CD14-positive monocyte (primary cell): Measurements from ENCODE around the gene TSPAN8. TPM values are rescaled to one million over a fixed set of nuclear protein-coding genes. Genes with fewer than 3 reads are reported as not detected.

Experiments
- DNase-seq, 3 donors: peaks; one replicate each; pipeline ENCODE4 v3.0.0-alpha.2; 2011 to 2022
- H2AFZ ChIP-seq: 2 replicates; pipeline ENCODE4 v1.6.0; 2012; ENCODE audit warnings: mild to moderate bottlenecking, low read depth, low read length, inconsistent platforms; ENCODE audit not compliant: insufficient read depth, poor library complexity, severe bottlenecking
- H3K27ac ChIP-seq, 2 donors: 1 replicate in 1 of 2; 2 replicates in 1 of 2; pipeline ENCODE4 v1.5.1; 2012 to 2013; ENCODE audit warnings: low read length in 2 of 2, control low read depth in 1 of 2, inconsistent platforms in 1 of 2, low read depth in 1 of 2, mild to moderate bottlenecking in 1 of 2
- H3K27me3 ChIP-seq, 2 donors: one replicate each; pipeline versions ENCODE4 v1.6.0 to v1.6.1; 2011 to 2013; ENCODE audit warnings: low read length in 2 of 2; ENCODE audit not compliant: control insufficient read depth in 2 of 2, insufficient read depth in 2 of 2
- H3K36me3 ChIP-seq, 2 donors: replicated peaks in 1 of 2; 1 replicate in 1 of 2; 2 replicates in 1 of 2; pipeline versions ENCODE4 v1.5.1 to v1.6.1; 2012 to 2013; ENCODE audit warnings: low read length in 2 of 2, control low read depth in 1 of 2, inconsistent platforms in 1 of 2, mild to moderate bottlenecking in 1 of 2; ENCODE audit not compliant: insufficient read depth in 2 of 2, control insufficient read depth in 1 of 2
- H3K4me1 ChIP-seq, 2 donors: 1 replicate in 1 of 2; 2 replicates in 1 of 2; pipeline versions ENCODE4 v1.5.1 to v1.6.1; 2012 to 2013; ENCODE audit warnings: low read length in 2 of 2, control low read depth in 1 of 2, inconsistent platforms in 1 of 2, mild to moderate bottlenecking in 1 of 2, moderate library complexity in 1 of 2; ENCODE audit not compliant: insufficient read depth in 2 of 2, control insufficient read depth in 1 of 2
- H3K4me2 ChIP-seq: replicated peaks from 2 replicates; pipeline ENCODE3; 2012; ENCODE audit warnings: low read length, moderate library complexity, mild to moderate bottlenecking; ENCODE audit not compliant: poor library complexity, severe bottlenecking; ENCODE audit errors: extremely low read depth
- H3K4me3 ChIP-seq, 3 experiments: fragments of 200-600 bp in 1 of 3; sonication (generic) in 1 of 3; replicated peaks in 1 of 3; 1 replicate in 2 of 3; 2 replicates in 1 of 3; pipeline ENCODE4 v1.5.1; 2011 to 2013; ENCODE audit warnings: low read length in 3 of 3, mild to moderate bottlenecking in 3 of 3, control low read depth in 2 of 3, low read depth in 2 of 3, inconsistent platforms in 1 of 3, moderate library complexity in 1 of 3
- H3K79me2 ChIP-seq: 2 replicates; pipeline ENCODE4 v1.6.0; 2012; ENCODE audit warnings: mild to moderate bottlenecking, control low read depth, inconsistent platforms, low read length, moderate library complexity; ENCODE audit not compliant: insufficient read depth
- H3K9ac ChIP-seq: 2 replicates; pipeline ENCODE4 v1.6.0; 2017; ENCODE audit warnings: low read length, mild to moderate bottlenecking; ENCODE audit not compliant: insufficient read depth, poor library complexity, severe bottlenecking
- H3K9me3 ChIP-seq, 2 donors: replicated peaks in 1 of 2; 1 replicate in 1 of 2; 2 replicates in 1 of 2; pipeline versions ENCODE4 v1.5.1 to v1.6.1; 2012 to 2013; ENCODE audit warnings: low read length in 2 of 2, control low read depth in 1 of 2; ENCODE audit not compliant: control insufficient read depth in 1 of 2, insufficient read depth in 1 of 2
- H4K20me1 ChIP-seq: 2 replicates; pipeline ENCODE4 v1.6.0; 2012; ENCODE audit warnings: mild to moderate bottlenecking, low read length, control low read depth, moderate library complexity; ENCODE audit not compliant: insufficient read depth
- H3K27ac Mint-ChIP-seq, 7 donors: one replicate each; pipeline ENCODE4 v1.8.0; 2020; ENCODE audit warnings: mild to moderate bottlenecking in 7 of 7, mixed read lengths in 7 of 7, moderate library complexity in 6 of 7, inconsistent platforms in 2 of 7
- H3K27me3 Mint-ChIP-seq, 3 donors: one replicate each; pipeline ENCODE4 v1.8.0; 2021 to 2022; ENCODE audit warnings: low read depth in 3 of 3, mild to moderate bottlenecking in 3 of 3, mixed read lengths in 3 of 3, moderate library complexity in 3 of 3, inconsistent platforms in 1 of 3
- H3K36me3 Mint-ChIP-seq, 2 donors: one replicate each; pipeline ENCODE4 v1.8.0; 2020; ENCODE audit warnings: mixed read lengths in 2 of 2, inconsistent platforms in 1 of 2, mild to moderate bottlenecking in 1 of 2
- H3K4me1 Mint-ChIP-seq: one replicate; pipeline ENCODE4 v1.8.0; 2020; ENCODE audit warnings: mild to moderate bottlenecking, mixed read lengths
- H3K4me3 Mint-ChIP-seq, 2 donors: one replicate each; pipeline ENCODE4 v1.8.0; 2020; ENCODE audit warnings: mild to moderate bottlenecking in 2 of 2, mixed read lengths in 2 of 2, moderate library complexity in 1 of 2
- H3K9me3 Mint-ChIP-seq, 7 donors: one replicate each; pipeline ENCODE4 v1.8.0; 2020 to 2022; ENCODE audit warnings: mixed read lengths in 7 of 7, mild to moderate bottlenecking in 6 of 7, moderate library complexity in 6 of 7, inconsistent platforms in 2 of 7
- CTCF ChIP-seq: fragments of 200-600 bp; IDR thresholded peaks from one replicate; pipeline ENCODE4 v1.8.0; 2022; ENCODE audit warnings: antibody characterized with exemption, mild to moderate bottlenecking
- WGBS: methylation state at CpG from one replicate; pipeline ENCODE4 v1.1.5; 2013; ENCODE audit warnings: missing lambda C conversion rate; ENCODE audit not compliant: insufficient coverage; 5-methylcytosine and 5-hydroxymethylcytosine counted together
- intact Hi-C, 2 donors: fragments of 100-400 bp; cut with micrococcal nuclease; formaldehyde crosslinking; loops; one replicate each; pipeline versions ENCODE4 v1.15.0 to v1.15.1; 2023
- polyA plus RNA-seq, 3 donors: library from polyadenylated mRNA; depleted of rRNA in 1 of 3; unstranded in 2 of 3; stranded (reverse) in 1 of 3; fragments of 300-500 nt in 2 of 3; fragments of >200 nt in 1 of 3; fragmentation: Illumina TruSeq in 2 of 3; gene quantifications; 1 replicate in 2 of 3; 2 replicates in 1 of 3; pipeline ENCODE4 v1.2.3, GENCODE V29; 2012 to 2021

The TSPAN8 gene
- polyA plus RNA-seq, 3 donors = not detected

- no peak overlapping the region for H3K4me3 Mint-ChIP-seq
- intact Hi-C loops = no loop called here
- Histone ChIP-seq H4K20me1 (no peaks in the 10 kb centered on the region), H3K9ac (no peak overlapping the region), H3K9me3 (peaks cover 17 to 20% of the 10 kb centered on the region in 2 donors), H3K79me2 (no peaks in the 10 kb centered on the region), H3K27me3 (no peaks in the 10 kb centered on the region), H3K4me1 (no peaks in the 10 kb centered on the region), H3K4me3 (no peak overlapping the region), H3K4me2 (no peak overlapping the region), H3K27ac (no peak overlapping the region), H3K36me3 (no peaks in the 10 kb centered on the region), H2AFZ (no peak overlapping the region)
- H3K9me3 Mint-ChIP-seq = peaks cover 4 to 16% (median 9%) of the 10 kb centered on the region in 7 donors
- no peaks in the 10 kb centered on the region for H3K36me3 Mint-ChIP-seq
- H3K27me3 Mint-ChIP-seq = no peaks in the 10 kb centered on the region
- H3K27ac Mint-ChIP-seq = peak overlapping the region in 1 of 7 donors; percentile 73
- no peaks in the 10 kb centered on the region for H3K4me1 Mint-ChIP-seq
- no peak for DNase-seq
- WGBS = 75% methylated on average over 4 of the region's 8 CpGs
- no peak for TF ChIP-seq CTCF
These were observed 5.3 kb upstream of the TSPAN8 start for GRCh38 chr12:71162832-71163763.

- no peaks in the 10 kb centered on the region for H3K4me1 ChIP-seq
- no peak for DNase-seq
- Mint-ChIP-seq H3K27ac (no peak overlapping the region), H3K27me3 (no peaks in the 10 kb centered on the region), H3K4me1 (no peaks in the 10 kb centered on the region), H3K9me3 (peaks cover 3 to 16% (median 5%) of the 10 kb centered on the region in 7 donors), H3K36me3 (no peaks in the 10 kb centered on the region), H3K4me3 (no peak overlapping the region)
- H2AFZ ChIP-seq = no peak overlapping the region
- H4K20me1 ChIP-seq = no peaks in the 10 kb centered on the region
- no peak overlapping the region for H3K9ac ChIP-seq
- H3K79me2 ChIP-seq = no peaks in the 10 kb centered on the region
- no peaks in the 10 kb centered on the region for H3K36me3 ChIP-seq
- H3K27me3 ChIP-seq = no peaks in the 10 kb centered on the region
- H3K4me3 ChIP-seq = no peak overlapping the region
- WGBS = no CpG with 5 or more reads among the region's 1 CpG
- no peak for TF ChIP-seq CTCF
- H3K27ac ChIP-seq = no peak overlapping the region
- H3K9me3 ChIP-seq = peaks cover 17 to 19% of the 10 kb centered on the region in 2 donors
- no peak overlapping the region for H3K4me2 ChIP-seq
- intact Hi-C loops = no loop called here
These were observed 3.8 kb upstream of the TSPAN8 start for GRCh38 chr12:71161591-71161990.
